CD14-positive monocyte (primary cell): ENCODE measurements around the gene COL15A1. TPM values are rescaled to one million over a fixed set of nuclear protein-coding genes. Genes with fewer than 3 reads are reported as not detected.

Experiments
- DNase-seq, 3 donors: peaks; one replicate each; pipeline ENCODE4 v3.0.0-alpha.2; 2011 to 2022
- H2AFZ ChIP-seq: 2 replicates; pipeline ENCODE4 v1.6.0; 2012; ENCODE audit warnings: mild to moderate bottlenecking, low read depth, low read length, inconsistent platforms; ENCODE audit not compliant: insufficient read depth, poor library complexity, severe bottlenecking
- H3K27ac ChIP-seq, 2 donors: 1 replicate in 1 of 2; 2 replicates in 1 of 2; pipeline ENCODE4 v1.5.1; 2012 to 2013; ENCODE audit warnings: low read length in 2 of 2, control low read depth in 1 of 2, inconsistent platforms in 1 of 2, low read depth in 1 of 2, mild to moderate bottlenecking in 1 of 2
- H3K27me3 ChIP-seq, 2 donors: one replicate each; pipeline versions ENCODE4 v1.6.0 to v1.6.1; 2011 to 2013; ENCODE audit warnings: low read length in 2 of 2; ENCODE audit not compliant: control insufficient read depth in 2 of 2, insufficient read depth in 2 of 2
- H3K36me3 ChIP-seq, 2 donors: replicated peaks in 1 of 2; 1 replicate in 1 of 2; 2 replicates in 1 of 2; pipeline versions ENCODE4 v1.5.1 to v1.6.1; 2012 to 2013; ENCODE audit warnings: low read length in 2 of 2, control low read depth in 1 of 2, inconsistent platforms in 1 of 2, mild to moderate bottlenecking in 1 of 2; ENCODE audit not compliant: insufficient read depth in 2 of 2, control insufficient read depth in 1 of 2
- H3K4me1 ChIP-seq, 2 donors: 1 replicate in 1 of 2; 2 replicates in 1 of 2; pipeline versions ENCODE4 v1.5.1 to v1.6.1; 2012 to 2013; ENCODE audit warnings: low read length in 2 of 2, control low read depth in 1 of 2, inconsistent platforms in 1 of 2, mild to moderate bottlenecking in 1 of 2, moderate library complexity in 1 of 2; ENCODE audit not compliant: insufficient read depth in 2 of 2, control insufficient read depth in 1 of 2
- H3K4me2 ChIP-seq: replicated peaks from 2 replicates; pipeline ENCODE3; 2012; ENCODE audit warnings: low read length, moderate library complexity, mild to moderate bottlenecking; ENCODE audit not compliant: poor library complexity, severe bottlenecking; ENCODE audit errors: extremely low read depth
- H3K4me3 ChIP-seq, 3 experiments: fragments of 200-600 bp in 1 of 3; sonication (generic) in 1 of 3; replicated peaks in 1 of 3; 1 replicate in 2 of 3; 2 replicates in 1 of 3; pipeline ENCODE4 v1.5.1; 2011 to 2013; ENCODE audit warnings: low read length in 3 of 3, mild to moderate bottlenecking in 3 of 3, control low read depth in 2 of 3, low read depth in 2 of 3, inconsistent platforms in 1 of 3, moderate library complexity in 1 of 3
- H3K79me2 ChIP-seq: 2 replicates; pipeline ENCODE4 v1.6.0; 2012; ENCODE audit warnings: mild to moderate bottlenecking, control low read depth, inconsistent platforms, low read length, moderate library complexity; ENCODE audit not compliant: insufficient read depth
- H3K9ac ChIP-seq: 2 replicates; pipeline ENCODE4 v1.6.0; 2017; ENCODE audit warnings: low read length, mild to moderate bottlenecking; ENCODE audit not compliant: insufficient read depth, poor library complexity, severe bottlenecking
- H3K9me3 ChIP-seq, 2 donors: replicated peaks in 1 of 2; 1 replicate in 1 of 2; 2 replicates in 1 of 2; pipeline versions ENCODE4 v1.5.1 to v1.6.1; 2012 to 2013; ENCODE audit warnings: low read length in 2 of 2, control low read depth in 1 of 2; ENCODE audit not compliant: control insufficient read depth in 1 of 2, insufficient read depth in 1 of 2
- H4K20me1 ChIP-seq: 2 replicates; pipeline ENCODE4 v1.6.0; 2012; ENCODE audit warnings: mild to moderate bottlenecking, low read length, control low read depth, moderate library complexity; ENCODE audit not compliant: insufficient read depth
- H3K27ac Mint-ChIP-seq, 7 donors: one replicate each; pipeline ENCODE4 v1.8.0; 2020; ENCODE audit warnings: mild to moderate bottlenecking in 7 of 7, mixed read lengths in 7 of 7, moderate library complexity in 6 of 7, inconsistent platforms in 2 of 7
- H3K27me3 Mint-ChIP-seq, 3 donors: one replicate each; pipeline ENCODE4 v1.8.0; 2021 to 2022; ENCODE audit warnings: low read depth in 3 of 3, mild to moderate bottlenecking in 3 of 3, mixed read lengths in 3 of 3, moderate library complexity in 3 of 3, inconsistent platforms in 1 of 3
- H3K36me3 Mint-ChIP-seq, 2 donors: one replicate each; pipeline ENCODE4 v1.8.0; 2020; ENCODE audit warnings: mixed read lengths in 2 of 2, inconsistent platforms in 1 of 2, mild to moderate bottlenecking in 1 of 2
- H3K4me1 Mint-ChIP-seq: one replicate; pipeline ENCODE4 v1.8.0; 2020; ENCODE audit warnings: mild to moderate bottlenecking, mixed read lengths
- H3K4me3 Mint-ChIP-seq, 2 donors: one replicate each; pipeline ENCODE4 v1.8.0; 2020; ENCODE audit warnings: mild to moderate bottlenecking in 2 of 2, mixed read lengths in 2 of 2, moderate library complexity in 1 of 2
- H3K9me3 Mint-ChIP-seq, 7 donors: one replicate each; pipeline ENCODE4 v1.8.0; 2020 to 2022; ENCODE audit warnings: mixed read lengths in 7 of 7, mild to moderate bottlenecking in 6 of 7, moderate library complexity in 6 of 7, inconsistent platforms in 2 of 7
- CTCF ChIP-seq: fragments of 200-600 bp; IDR thresholded peaks from one replicate; pipeline ENCODE4 v1.8.0; 2022; ENCODE audit warnings: antibody characterized with exemption, mild to moderate bottlenecking
- WGBS: methylation state at CpG from one replicate; pipeline ENCODE4 v1.1.5; 2013; ENCODE audit warnings: missing lambda C conversion rate; ENCODE audit not compliant: insufficient coverage; 5-methylcytosine and 5-hydroxymethylcytosine counted together
- intact Hi-C, 2 donors: fragments of 100-400 bp; cut with micrococcal nuclease; formaldehyde crosslinking; loops; one replicate each; pipeline versions ENCODE4 v1.15.0 to v1.15.1; 2023
- polyA plus RNA-seq, 3 donors: library from polyadenylated mRNA; depleted of rRNA in 1 of 3; unstranded in 2 of 3; stranded (reverse) in 1 of 3; fragments of 300-500 nt in 2 of 3; fragments of >200 nt in 1 of 3; fragmentation: Illumina TruSeq in 2 of 3; gene quantifications; 1 replicate in 2 of 3; 2 replicates in 1 of 3; pipeline ENCODE4 v1.2.3, GENCODE V29; 2012 to 2021

COL15A1 gene
- polyA plus RNA-seq, 3 donors, result 0.03 to 0.14 (median 0.11) TPM

- Histone ChIP-seq H3K4me3 (no peak overlapping the region), H3K4me1 (peaks cover 16 to 22% of the 10 kb centered on the region in 2 donors), H4K20me1 (no peaks in the 10 kb centered on the region), H3K36me3 (no peaks in the 10 kb centered on the region), H3K9me3 (no peaks in the 10 kb centered on the region), H2AFZ (no peak overlapping the region), H3K27ac (no peak overlapping the region), H3K4me2 (no peak overlapping the region), H3K9ac (no peak overlapping the region), H3K79me2 (no peaks in the 10 kb centered on the region), H3K27me3 (peaks cover 0 to 7% of the 10 kb centered on the region in 2 donors)
- TF ChIP-seq CTCF, result no peak
- Mint-ChIP-seq H3K4me1 (peaks cover 25% of the 10 kb centered on the region), H3K9me3 (peaks cover 0 to 11% (median 7%) of the 10 kb centered on the region in 7 donors), H3K36me3 (no peaks in the 10 kb centered on the region), H3K27me3 (peaks cover 32 to 45% (median 33%) of the 10 kb centered on the region in 3 donors), H3K27ac (no peak overlapping the region), H3K4me3 (no peak overlapping the region)
- DNase-seq, result no peak
- 96% methylated on average over 4 of the region's 7 CpGs for WGBS
- intact Hi-C loops, result loop anchor here in 1 of 2 donors (5.0 to 10.0 kb wide), 2 partner anchors 109 to 149 kb away; partner anchors contain the start of gene TGFBR1
These were observed 52.3 kb downstream of the COL15A1 start for GRCh38 chr9:98995971-98996504.

DNA sequence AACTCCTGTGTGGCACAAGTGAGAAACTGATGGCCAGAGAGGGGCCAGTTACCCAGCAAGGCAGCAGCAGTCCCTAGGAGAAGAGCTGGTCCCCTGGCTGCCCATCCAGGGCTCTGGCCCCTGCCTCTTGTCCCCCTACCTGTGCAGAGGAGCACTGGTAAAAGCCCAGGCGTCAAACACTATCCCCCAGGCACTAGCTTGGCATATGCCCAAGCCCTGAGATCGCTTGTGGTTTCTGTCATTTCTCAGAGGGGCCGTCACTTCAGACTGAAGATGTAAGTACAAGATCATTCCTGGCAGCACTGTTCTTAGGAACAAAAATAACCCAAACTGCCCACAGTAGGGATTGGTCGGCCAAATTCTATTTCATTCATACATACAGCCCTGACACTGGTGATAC is 53.9 kb downstream of the COL15A1 start:
- Histone ChIP-seq H3K27me3 (peaks cover 0 to 7% of the 10 kb centered on the region in 2 donors), H3K9me3 (no peaks in the 10 kb centered on the region), H3K79me2 (no peaks in the 10 kb centered on the region), H3K4me3 (no peak overlapping the region), H3K27ac (no peak overlapping the region), H3K4me1 (peaks cover 24 to 36% of the 10 kb centered on the region in 2 donors), H3K36me3 (no peaks in the 10 kb centered on the region), H3K4me2 (no peak overlapping the region), H3K9ac (no peak overlapping the region), H4K20me1 (no peaks in the 10 kb centered on the region), H2AFZ (no peak overlapping the region)
- Mint-ChIP-seq H3K4me3 (no peak overlapping the region), H3K4me1 (peaks cover 31% of the 10 kb centered on the region), H3K27ac (no peak overlapping the region), H3K36me3 (no peaks in the 10 kb centered on the region), H3K27me3 (peaks cover 32 to 44% (median 33%) of the 10 kb centered on the region in 3 donors), H3K9me3 (peaks cover 0 to 8% (median 4%) of the 10 kb centered on the region in 7 donors)
- 12% methylated on average over 3 of the region's 4 CpGs for WGBS
- DNase-seq, result no peak
- intact Hi-C loops, result loop anchor here in 1 of 2 donors (2.0 to 10.0 kb wide), 3 partner anchors 23 to 150 kb away; partner anchors contain the start of gene TGFBR1
- TF ChIP-seq CTCF, result no peak
